ENCODE results near the gene RNASET2.

The RNASET2 gene

GRCh38 chr6:166946125-166946524 is 10.2 kb downstream of the RNASET2 start:
- no peak for DNase-seq (ENCODE audit: low read depth)

- DNase-seq (ENCODE audit: low read depth): no peak
Measured at GRCh38 chr6:166944666-166945256, 11.6 kb downstream of the RNASET2 start.

- DNase-seq (ENCODE audit: low read depth): no peak
Measured at GRCh38 chr6:166942393-166943168, 13.8 kb downstream of the RNASET2 start.

- DNase-seq (ENCODE audit: low read depth): no peak
Measured at GRCh38 chr6:166940643-166941068, 15.7 kb downstream of the RNASET2 start.

- no peak for DNase-seq (ENCODE audit: low read depth)
Measured at GRCh38 chr6:166939894-166940293, 16.5 kb downstream of the RNASET2 start.

GRCh38 chr6:166939345-166939744 is 17.0 kb downstream of the RNASET2 start:
- DNase-seq (ENCODE audit: low read depth): no peak

GRCh38 chr6:166938704-166939103 is 17.6 kb downstream of the RNASET2 start:
- no peak for DNase-seq (ENCODE audit: low read depth)

GRCh38 chr6:166938150-166938549 is 18.2 kb downstream of the RNASET2 start:
- DNase-seq (ENCODE audit: low read depth): no peak

GRCh38 chr6:166937746-166938145 is 18.6 kb downstream of the RNASET2 start:
- DNase-seq (ENCODE audit: low read depth): no peak

- no peak for DNase-seq (ENCODE audit: low read depth)
Measured at GRCh38 chr6:166936079-166936787, 20.1 kb downstream of the RNASET2 start.

- DNase-seq (ENCODE audit: low read depth): no peak
Measured at GRCh38 chr6:166935353-166935752, 21.0 kb downstream of the RNASET2 start.

GRCh38 chr6:166934174-166934573 is 22.2 kb downstream of the RNASET2 start:
- no peak for DNase-seq (ENCODE audit: low read depth)

- no peak for DNase-seq (ENCODE audit: low read depth)
Measured at GRCh38 chr6:166933396-166933795, 23.0 kb downstream of the RNASET2 start.

- DNase-seq (ENCODE audit: low read depth): no peak
Measured at GRCh38 chr6:166932616-166933015, 23.7 kb downstream of the RNASET2 start.

- no peak for DNase-seq (ENCODE audit: low read depth)
Measured at GRCh38 chr6:166932116-166932515, 24.2 kb downstream of the RNASET2 start.

GRCh38 chr6:166931426-166931970 is 24.9 kb downstream of the RNASET2 start:
- DNase-seq (ENCODE audit: low read depth): no peak

GRCh38 chr6:166930354-166930891 is 25.9 kb downstream of the RNASET2 start:
- DNase-seq (ENCODE audit: low read depth): no peak

GRCh38 chr6:166929542-166930189 is 26.7 kb downstream of the RNASET2 start:
- DNase-seq (ENCODE audit: low read depth): no peak

GRCh38 chr6:166928644-166929541 is 27.5 kb downstream of the RNASET2 start:
- DNase-seq (ENCODE audit: low read depth): no peak

GRCh38 chr6:166927935-166928643 is 28.3 kb downstream of the RNASET2 start:
- no peak for DNase-seq (ENCODE audit: low read depth)

Data from activated gamma-delta T cell treated with anti-CD3 and anti-CD28 coated beads, Interleukin-2, amount 50 U/mL, for 16 hours (primary cell).